Ascending aorta (tissue), 2 donors: ENCODE measurements around the gene CFAP68. TPM values are rescaled to one million over a fixed set of nuclear protein-coding genes. Genes with fewer than 3 reads are reported as not detected.

Source experiments
- DNase-seq, 2 donors: peaks; one replicate each; pipeline ENCODE4 v3.0.0-alpha.2; 2019; ENCODE audit warnings: low spot score in 2 of 2
- H3K27ac ChIP-seq, 2 donors: fragments of 200-600 bp; sonication (generic); one replicate each; pipeline ENCODE4 v1.5.1; 2016 to 2017; ENCODE audit warnings: mild to moderate bottlenecking in 1 of 2
- H3K27me3 ChIP-seq: fragments of 200-600 bp; sonication (generic); one replicate; pipeline ENCODE4 v1.5.1; 2017
- H3K36me3 ChIP-seq, 2 donors: fragments of 200-600 bp; sonication (generic); one replicate each; pipeline ENCODE4 v1.5.1; 2016
- H3K4me1 ChIP-seq, 2 donors: fragments of 200-600 bp; sonication (generic); one replicate each; pipeline ENCODE4 v1.5.1; 2016 to 2017; ENCODE audit warnings: mild to moderate bottlenecking in 1 of 2
- H3K4me3 ChIP-seq, 2 donors: fragments of 200-600 bp; sonication (generic); one replicate each; pipeline ENCODE4 v1.5.1; 2016 to 2017; ENCODE audit warnings: mild to moderate bottlenecking in 1 of 2
- H3K9me3 ChIP-seq, 2 donors: fragments of 200-600 bp; sonication (generic); one replicate each; pipeline ENCODE4 v1.5.1; 2016
- intact Hi-C: fragments of 100-400 bp; cut with DNase I; formaldehyde crosslinking; loops from one replicate; pipeline ENCODE4 v1.15.1; 2023
- total RNA-seq: library from RNA; depleted of rRNA; stranded (reverse); fragments of >200 nt; gene quantifications from one replicate; pipeline ENCODE4 v1.1.0, GENCODE V29; 2016
- TF ChIP-seq, protein P1 (sequence below), 3 experiments: fragments of 200-600 bp in 2 of 3; fragments of 450-650 bp in 1 of 3; sonication (generic) in 2 of 3; IDR thresholded peaks; one replicate each; pipeline ENCODE4 v1.5.1; 2016 to 2019; ENCODE audit warnings: antibody characterized with exemption in 3 of 3, mild to moderate bottlenecking in 1 of 3, moderate library complexity in 1 of 3

The CFAP68 gene
- total RNA-seq, 1 donor from 2014 or later = not detected

DNA sequence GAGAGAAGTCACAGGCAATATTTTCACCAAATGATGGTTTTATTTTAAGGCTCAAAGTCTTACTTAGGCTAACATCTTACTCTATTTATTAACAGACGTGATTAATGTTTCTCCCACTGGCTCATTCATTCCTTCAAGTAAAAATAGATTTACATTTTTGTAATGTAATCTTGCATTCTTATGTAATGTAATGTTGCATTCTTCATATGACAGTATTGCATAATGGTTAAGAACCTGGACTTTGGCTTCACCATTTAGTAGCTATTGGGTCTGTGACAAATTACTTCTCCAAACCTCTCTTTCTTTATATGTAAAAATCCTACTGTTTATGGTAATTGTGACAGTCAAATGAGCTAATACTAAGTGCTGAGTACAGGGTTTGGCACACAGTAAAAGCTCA lies 54.5 kb downstream of the CFAP68 start:
- no peak overlapping the region for H3K4me3 ChIP-seq
- DNase-seq = no peak
- no peaks in the 10 kb centered on the region for H3K27me3 ChIP-seq
- H3K4me1 ChIP-seq = peaks cover 6 to 24% of the 10 kb centered on the region in 2 donors
- H3K27ac ChIP-seq = no peak overlapping the region
- intact Hi-C loops = no loop called here
- H3K36me3 ChIP-seq = no peaks in the 10 kb centered on the region
- TF ChIP-seq, protein P1, sequence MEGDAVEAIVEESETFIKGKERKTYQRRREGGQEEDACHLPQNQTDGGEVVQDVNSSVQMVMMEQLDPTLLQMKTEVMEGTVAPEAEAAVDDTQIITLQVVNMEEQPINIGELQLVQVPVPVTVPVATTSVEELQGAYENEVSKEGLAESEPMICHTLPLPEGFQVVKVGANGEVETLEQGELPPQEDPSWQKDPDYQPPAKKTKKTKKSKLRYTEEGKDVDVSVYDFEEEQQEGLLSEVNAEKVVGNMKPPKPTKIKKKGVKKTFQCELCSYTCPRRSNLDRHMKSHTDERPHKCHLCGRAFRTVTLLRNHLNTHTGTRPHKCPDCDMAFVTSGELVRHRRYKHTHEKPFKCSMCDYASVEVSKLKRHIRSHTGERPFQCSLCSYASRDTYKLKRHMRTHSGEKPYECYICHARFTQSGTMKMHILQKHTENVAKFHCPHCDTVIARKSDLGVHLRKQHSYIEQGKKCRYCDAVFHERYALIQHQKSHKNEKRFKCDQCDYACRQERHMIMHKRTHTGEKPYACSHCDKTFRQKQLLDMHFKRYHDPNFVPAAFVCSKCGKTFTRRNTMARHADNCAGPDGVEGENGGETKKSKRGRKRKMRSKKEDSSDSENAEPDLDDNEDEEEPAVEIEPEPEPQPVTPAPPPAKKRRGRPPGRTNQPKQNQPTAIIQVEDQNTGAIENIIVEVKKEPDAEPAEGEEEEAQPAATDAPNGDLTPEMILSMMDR (IDR thresholded peaks at IDR 0.05) = no peak
- no peaks in the 10 kb centered on the region for H3K9me3 ChIP-seq

DNA sequence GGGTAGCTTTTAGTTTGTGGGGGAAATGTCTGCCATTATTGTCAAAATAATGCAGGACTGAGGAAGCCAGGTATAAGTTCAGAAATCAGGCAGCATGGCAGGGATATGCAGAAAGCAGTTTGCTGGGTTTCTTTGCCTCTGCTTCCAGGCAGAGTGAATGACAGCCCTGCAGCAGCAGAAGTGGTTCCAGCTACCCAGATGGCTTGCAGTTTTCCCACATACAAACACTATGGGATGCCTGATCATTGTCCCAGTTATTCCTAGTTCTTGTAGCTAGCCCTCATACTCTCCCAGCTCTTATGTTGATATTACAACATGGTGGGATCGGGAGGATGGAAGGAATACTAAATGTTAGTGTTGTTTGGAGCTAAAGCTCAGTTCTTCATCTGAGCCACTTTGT lies 55.0 kb downstream of the CFAP68 start:
- intact Hi-C loops = no loop called here
- H3K27ac ChIP-seq = no peak overlapping the region
- peaks cover 6 to 26% of the 10 kb centered on the region in 2 donors for H3K4me1 ChIP-seq

More for the DNA sequence above, 55.0 kb downstream of the CFAP68 start:
- TF ChIP-seq, protein P1 (IDR thresholded peaks at IDR 0.05) = no peak
- Histone ChIP-seq H3K36me3 (no peaks in the 10 kb centered on the region), H3K27me3 (no peaks in the 10 kb centered on the region), H3K4me3 (no peak overlapping the region), H3K9me3 (no peaks in the 10 kb centered on the region)
- DNase-seq = peak in 1 of 2 donors; percentile 19

Other genes starting within 250 kb of the CFAP68 start
- 7.7 TPM for gene PPP2R1B, start 113.2 kb upstream of the CFAP68 start, total RNA-seq
- 16.8 TPM for gene ALG9, start 8.0 kb upstream of the CFAP68 start, total RNA-seq
- 0.53 TPM for gene FDXACB1, start 376 bp upstream of the CFAP68 start, total RNA-seq
- gene CRYAB, start 32.2 kb downstream of the CFAP68 start, total RNA-seq = 288 TPM
- gene HSPB2, start 33.2 kb downstream of the CFAP68 start, total RNA-seq = not detected
- gene C11orf52, start 39.4 kb downstream of the CFAP68 start, total RNA-seq = not detected
- 48.9 TPM for gene DIXDC1, start 57.8 kb downstream of the CFAP68 start, total RNA-seq
- gene DLAT, start 145.9 kb downstream of the CFAP68 start, total RNA-seq = 21.3 TPM
- not detected for gene PIH1D2, start 194.5 kb downstream of the CFAP68 start, total RNA-seq
- gene NKAPD1, start 194.8 kb downstream of the CFAP68 start, total RNA-seq = 12.2 TPM
- gene TIMM8B, start 207.2 kb downstream of the CFAP68 start, total RNA-seq = 28.9 TPM
- gene SDHD, start 207.3 kb downstream of the CFAP68 start, total RNA-seq = 68.5 TPM